ENCODE measurements around the gene IL26. TPM values are rescaled to one million over a fixed set of nuclear protein-coding genes. Genes with fewer than 3 reads are reported as not detected.

IL26 gene
- total RNA-seq, 1 donor from 2014 or later, result not detected

DNA sequence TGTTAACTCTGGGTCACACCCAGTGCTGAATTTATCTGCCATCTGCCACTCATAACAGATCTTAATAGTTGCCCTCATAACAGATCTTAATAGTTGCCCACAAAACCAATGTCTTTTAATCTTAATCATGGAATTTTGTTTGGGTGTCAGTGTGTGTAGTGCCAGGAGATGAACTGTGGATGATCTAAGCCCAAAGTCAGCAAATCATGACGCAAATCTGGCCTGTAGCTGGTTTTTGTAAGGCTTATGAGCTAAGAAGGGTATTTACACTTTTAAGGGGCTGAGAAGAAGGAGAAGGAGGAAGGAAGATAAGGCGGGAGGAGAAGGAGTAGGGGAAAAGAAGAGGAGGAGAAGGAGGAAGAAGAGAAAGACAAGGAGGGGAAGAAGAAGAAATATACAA is 10.0 kb upstream of the IL26 start:
- DNase-seq, result no peak
- Histone ChIP-seq H3K4me3 (no peak overlapping the region), H3K27ac (no peak overlapping the region), H3K9me3 (no peaks in the 10 kb centered on the region), H3K36me3 (no peaks in the 10 kb centered on the region), H3K27me3 (no peaks in the 10 kb centered on the region), H3K4me1 (no peaks in the 10 kb centered on the region)
- no peak for ATAC-seq
- intact Hi-C loops (cut with DNase I), result no loop called here
- TF ChIP-seq, protein P1, sequence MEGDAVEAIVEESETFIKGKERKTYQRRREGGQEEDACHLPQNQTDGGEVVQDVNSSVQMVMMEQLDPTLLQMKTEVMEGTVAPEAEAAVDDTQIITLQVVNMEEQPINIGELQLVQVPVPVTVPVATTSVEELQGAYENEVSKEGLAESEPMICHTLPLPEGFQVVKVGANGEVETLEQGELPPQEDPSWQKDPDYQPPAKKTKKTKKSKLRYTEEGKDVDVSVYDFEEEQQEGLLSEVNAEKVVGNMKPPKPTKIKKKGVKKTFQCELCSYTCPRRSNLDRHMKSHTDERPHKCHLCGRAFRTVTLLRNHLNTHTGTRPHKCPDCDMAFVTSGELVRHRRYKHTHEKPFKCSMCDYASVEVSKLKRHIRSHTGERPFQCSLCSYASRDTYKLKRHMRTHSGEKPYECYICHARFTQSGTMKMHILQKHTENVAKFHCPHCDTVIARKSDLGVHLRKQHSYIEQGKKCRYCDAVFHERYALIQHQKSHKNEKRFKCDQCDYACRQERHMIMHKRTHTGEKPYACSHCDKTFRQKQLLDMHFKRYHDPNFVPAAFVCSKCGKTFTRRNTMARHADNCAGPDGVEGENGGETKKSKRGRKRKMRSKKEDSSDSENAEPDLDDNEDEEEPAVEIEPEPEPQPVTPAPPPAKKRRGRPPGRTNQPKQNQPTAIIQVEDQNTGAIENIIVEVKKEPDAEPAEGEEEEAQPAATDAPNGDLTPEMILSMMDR (IDR thresholded peaks at IDR 0.05), result no peak

DNA sequence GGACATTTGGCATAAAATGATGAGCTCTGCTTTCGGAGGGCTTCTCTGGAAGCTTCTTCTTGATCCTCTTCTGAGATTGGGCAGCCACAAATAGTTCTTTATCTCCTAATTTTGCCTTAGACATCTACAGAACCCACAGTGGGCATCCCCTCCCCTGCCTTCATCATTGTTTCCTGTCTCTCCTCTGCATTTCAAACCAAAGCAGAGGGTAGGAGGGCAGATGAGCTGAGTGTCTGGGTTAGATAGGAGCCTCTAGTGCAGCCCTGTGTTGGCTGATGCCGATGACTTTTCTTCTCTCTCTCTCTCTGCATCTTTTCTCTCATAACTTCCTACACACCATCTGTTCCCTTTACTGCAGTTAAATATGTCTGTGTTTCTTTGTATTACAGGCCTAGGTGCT is 8.5 kb upstream of the IL26 start:
- no peak for ATAC-seq
- no peaks in the 10 kb centered on the region for H3K27me3 ChIP-seq
- H3K4me3 ChIP-seq, result no peak overlapping the region
- intact Hi-C loops (cut with DNase I), result no loop called here
- no peak overlapping the region for H3K27ac ChIP-seq
- TF ChIP-seq, protein P1 (IDR thresholded peaks at IDR 0.05), result no peak
- DNase-seq, result no peak
- no peaks in the 10 kb centered on the region for H3K36me3 ChIP-seq
- H3K4me1 ChIP-seq, result no peaks in the 10 kb centered on the region
- H3K9me3 ChIP-seq, result no peaks in the 10 kb centered on the region

DNA sequence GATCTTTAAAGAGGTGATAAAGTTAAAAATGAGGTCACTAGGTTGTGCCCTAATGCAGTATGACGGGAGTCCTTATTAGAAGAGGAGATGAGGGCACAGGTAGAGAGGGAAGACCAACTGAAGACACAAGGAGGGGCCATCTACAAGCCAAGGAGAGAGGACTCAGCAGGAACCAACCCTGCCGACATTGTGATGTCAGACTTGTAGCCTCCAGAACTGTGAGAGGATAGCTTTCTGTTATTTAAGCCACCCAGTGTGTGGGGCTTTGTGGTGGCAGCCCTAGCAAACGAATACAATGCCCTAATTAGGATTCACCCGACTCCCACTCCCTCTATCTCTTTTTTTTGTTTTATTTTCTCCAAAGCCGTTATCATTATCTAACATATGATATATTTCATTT is 7.9 kb upstream of the IL26 start:
- no peaks in the 10 kb centered on the region for H3K27me3 ChIP-seq
- no peaks in the 10 kb centered on the region for H3K36me3 ChIP-seq
- TF ChIP-seq, protein P1 (IDR thresholded peaks at IDR 0.05), result no peak
- no peaks in the 10 kb centered on the region for H3K4me1 ChIP-seq
- H3K4me3 ChIP-seq, result no peak overlapping the region
- ATAC-seq (no peak), DNase-seq (no peak)
- H3K9me3 ChIP-seq, result no peaks in the 10 kb centered on the region
- no peak overlapping the region for H3K27ac ChIP-seq
- intact Hi-C loops (cut with DNase I), result no loop called here

DNA sequence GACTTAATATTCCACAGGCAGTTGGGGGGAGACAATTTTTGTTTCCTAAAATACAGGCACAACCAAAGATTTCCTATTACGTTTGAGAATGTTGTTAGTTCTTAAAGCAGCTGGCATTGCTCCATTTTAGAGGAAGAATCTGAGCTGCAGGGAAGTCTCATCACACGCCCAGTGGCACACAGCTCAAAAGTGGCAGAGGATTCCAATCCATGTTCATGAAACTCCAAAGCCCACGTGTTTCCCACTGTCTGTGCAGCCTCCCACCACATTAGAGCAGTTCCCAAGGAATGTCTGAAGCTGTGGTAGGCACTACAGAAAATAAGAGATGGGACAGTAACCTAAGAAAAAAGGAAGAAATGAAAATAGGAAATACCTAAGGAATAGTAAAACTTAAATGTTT is 6.1 kb upstream of the IL26 start:
- ATAC-seq, result no peak

DNA sequence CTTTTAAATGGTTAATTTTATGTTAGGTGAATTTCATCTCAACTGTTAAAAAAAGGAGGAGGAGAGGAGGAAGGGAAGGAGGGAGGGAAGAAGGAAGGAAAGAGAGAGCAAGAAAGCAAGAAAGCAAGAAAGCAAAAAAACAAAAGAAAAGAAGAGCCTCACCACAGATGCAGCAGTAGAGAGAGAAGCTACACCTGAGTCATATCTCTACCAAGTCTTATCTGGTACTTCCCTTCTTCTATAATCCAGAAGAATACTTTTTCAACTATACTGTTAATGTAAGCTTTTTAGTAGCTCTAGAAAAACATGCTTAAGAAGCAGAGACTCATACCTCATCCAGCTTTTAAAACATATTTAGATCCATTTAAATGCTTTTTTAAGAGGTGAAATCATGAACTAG is 5.6 kb upstream of the IL26 start:
- H3K27ac ChIP-seq, result no peak overlapping the region
- H3K36me3 ChIP-seq, result no peaks in the 10 kb centered on the region
- no peak overlapping the region for H3K4me3 ChIP-seq
- ATAC-seq, result no peak
- DNase-seq, result no peak
- TF ChIP-seq, protein P1 (IDR thresholded peaks at IDR 0.05), result no peak
- H3K9me3 ChIP-seq, result no peaks in the 10 kb centered on the region
- no peaks in the 10 kb centered on the region for H3K4me1 ChIP-seq
- intact Hi-C loops (cut with DNase I), result no loop called here
- H3K27me3 ChIP-seq, result no peaks in the 10 kb centered on the region

More for the DNA sequence above, 6.1 kb upstream of the IL26 start:
- TF ChIP-seq, protein P1 (IDR thresholded peaks at IDR 0.05), result no peak
- Histone ChIP-seq H3K36me3 (no peaks in the 10 kb centered on the region), H3K4me3 (no peak overlapping the region), H3K27ac (no peak overlapping the region), H3K4me1 (no peaks in the 10 kb centered on the region), H3K9me3 (no peaks in the 10 kb centered on the region), H3K27me3 (no peaks in the 10 kb centered on the region)
- no peak for DNase-seq
- intact Hi-C loops (cut with DNase I), result no loop called here

DNA sequence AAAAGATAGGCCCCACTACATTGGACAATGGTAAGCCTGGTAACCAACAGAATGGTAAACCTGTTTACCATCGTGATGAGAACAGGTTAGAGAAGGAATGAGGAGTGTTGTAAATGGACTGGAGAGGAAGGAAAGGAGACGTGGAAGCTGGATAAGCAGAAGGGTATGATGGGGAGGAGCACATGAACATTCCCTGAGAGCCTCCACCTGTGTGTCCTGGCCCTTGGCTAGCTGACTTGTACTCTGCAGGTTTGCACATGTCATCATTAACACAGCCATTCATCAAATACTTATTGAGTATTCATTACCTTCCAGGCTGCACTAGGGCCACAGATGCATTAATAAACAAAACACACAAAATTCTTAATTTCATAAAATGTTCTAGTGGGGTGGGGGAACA is 4.3 kb upstream of the IL26 start:
- no peaks in the 10 kb centered on the region for H3K27me3 ChIP-seq
- TF ChIP-seq, protein P1 (IDR thresholded peaks at IDR 0.05), result no peak
- no peaks in the 10 kb centered on the region for H3K4me1 ChIP-seq
- ATAC-seq (no peak), DNase-seq (no peak)
- no peak overlapping the region for H3K4me3 ChIP-seq
- intact Hi-C loops (cut with DNase I), result no loop called here
- no peaks in the 10 kb centered on the region for H3K36me3 ChIP-seq
- H3K9me3 ChIP-seq, result no peaks in the 10 kb centered on the region
- no peak overlapping the region for H3K27ac ChIP-seq

Measured in upper lobe of right lung (tissue), 1 donor.